Activated CD8-positive, alpha-beta memory T cell treated with anti-CD3 and anti-CD28 coated beads, Interleukin-2, amount 50 U/mL, for 24 hours (primary cell): ENCODE results near the gene MYH9.
"Not testable (repeated sequence)": the region's sequence is repeated elsewhere in the genome, so short reads cannot be mapped to it uniquely, and the experiment has no call there.

Experiments used
- DNase-seq: peaks from one replicate; pipeline ENCODE4 v3.0.0-alpha.2; 2020; ENCODE audit errors: extremely low read depth

The MYH9 gene

DNA sequence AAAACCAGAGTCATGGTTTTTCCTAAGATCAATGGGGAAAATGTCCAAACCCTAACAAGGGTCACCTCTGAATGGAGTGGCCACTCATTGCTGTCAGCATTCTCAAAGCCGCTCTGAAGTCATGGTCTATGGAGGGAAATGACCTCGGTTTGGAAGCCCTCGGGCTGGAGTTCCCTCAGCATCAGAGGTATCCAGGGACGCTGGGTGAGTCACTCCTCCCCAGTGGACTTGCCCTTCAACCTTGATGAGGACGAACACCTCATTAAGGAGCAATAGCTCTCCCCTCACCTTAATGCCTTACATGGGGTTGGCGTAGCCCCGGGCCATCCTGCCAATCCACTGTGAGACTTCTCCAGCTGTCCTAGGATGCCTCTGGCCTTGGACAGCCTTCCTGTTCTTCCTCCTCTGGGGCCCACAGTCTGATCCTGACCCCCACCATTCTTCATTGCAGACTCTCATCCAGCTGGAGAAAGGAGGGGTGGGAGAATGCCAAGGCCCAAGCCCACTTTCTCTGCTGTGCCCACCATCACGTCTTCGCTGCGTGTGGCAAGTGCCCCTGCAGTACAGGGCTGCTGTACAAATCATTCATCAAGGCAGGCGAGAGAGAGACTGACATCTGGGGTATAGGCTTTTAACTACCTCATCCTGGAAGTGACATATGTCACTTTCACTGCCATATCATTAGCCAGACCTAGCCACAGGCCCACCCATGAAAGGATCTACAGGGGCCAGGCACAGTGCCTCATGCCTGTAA is 25.4 kb upstream of the MYH9 start:
- no peak for DNase-seq

DNA sequence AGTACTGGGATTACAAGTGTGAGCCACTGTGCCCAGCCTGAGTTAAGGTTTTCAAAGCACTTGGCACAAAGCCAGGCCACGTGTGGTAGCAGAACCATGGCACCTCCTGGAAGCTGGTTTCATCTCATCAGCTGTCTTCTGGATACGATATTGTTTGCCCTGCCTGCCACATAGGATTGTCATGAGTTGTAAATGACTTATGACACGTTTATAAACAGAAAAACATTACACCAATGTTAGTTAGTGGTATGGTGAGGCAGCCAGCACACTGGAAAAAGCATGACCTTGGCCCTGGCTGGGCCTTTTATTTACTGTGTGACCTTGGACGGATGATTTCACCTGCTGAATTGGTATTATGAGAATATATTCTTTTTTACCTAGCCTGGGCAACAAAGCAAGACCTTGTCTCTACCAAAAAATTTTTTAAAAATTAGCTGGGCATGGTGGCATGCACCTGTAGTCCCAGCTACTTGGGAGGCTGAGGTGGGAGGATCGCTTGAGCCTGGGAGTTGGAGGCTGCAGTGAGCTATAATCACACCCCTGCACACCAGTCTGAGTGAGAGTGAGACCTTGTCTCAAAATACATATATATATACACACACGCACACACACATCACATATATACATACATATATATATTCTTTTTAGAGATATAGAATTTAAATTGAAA is 24.0 kb upstream of the MYH9 start:
- DNase-seq, result no peak

DNA sequence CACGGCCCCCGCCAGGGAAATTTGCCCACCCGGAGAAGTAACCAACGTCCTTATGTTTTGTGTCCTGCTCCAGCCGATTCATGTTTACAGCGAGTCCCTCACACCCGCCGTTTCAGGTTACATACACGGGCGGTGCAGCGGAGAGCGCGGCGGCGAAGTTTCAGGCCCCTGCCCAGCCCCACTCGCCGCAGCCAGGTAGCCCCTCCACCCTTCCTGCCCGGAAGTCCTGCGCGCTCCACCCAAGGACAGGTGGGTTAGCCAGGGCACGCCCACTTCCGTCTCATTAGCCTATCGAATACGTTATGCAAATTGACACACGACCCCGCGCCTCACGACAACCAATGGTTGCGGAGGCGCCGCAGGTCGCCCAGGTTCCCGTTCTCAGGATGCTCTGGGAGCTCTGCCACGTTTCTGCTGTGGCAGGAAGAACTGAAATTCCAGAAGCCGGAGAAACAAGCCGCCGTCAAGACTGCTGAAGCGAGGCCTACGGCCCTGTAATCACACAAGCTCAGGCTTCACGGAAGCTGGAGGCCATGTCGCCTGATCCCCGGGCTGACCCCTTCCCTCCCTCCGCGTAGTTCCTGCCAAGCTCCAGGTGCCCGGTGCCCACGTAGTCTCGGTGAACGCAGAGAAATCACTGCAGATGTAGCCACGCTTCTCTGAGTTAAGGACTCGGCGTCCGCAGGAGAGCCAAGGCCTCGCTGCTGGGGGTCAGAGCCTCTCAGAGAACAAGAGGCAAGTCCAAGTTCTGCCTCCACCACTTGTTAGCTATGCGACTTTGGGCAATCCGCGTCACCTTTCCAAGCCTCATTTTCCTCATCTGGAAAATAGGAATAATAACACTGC is 22.4 kb upstream of the MYH9 start:
- DNase-seq, result no peak

DNA sequence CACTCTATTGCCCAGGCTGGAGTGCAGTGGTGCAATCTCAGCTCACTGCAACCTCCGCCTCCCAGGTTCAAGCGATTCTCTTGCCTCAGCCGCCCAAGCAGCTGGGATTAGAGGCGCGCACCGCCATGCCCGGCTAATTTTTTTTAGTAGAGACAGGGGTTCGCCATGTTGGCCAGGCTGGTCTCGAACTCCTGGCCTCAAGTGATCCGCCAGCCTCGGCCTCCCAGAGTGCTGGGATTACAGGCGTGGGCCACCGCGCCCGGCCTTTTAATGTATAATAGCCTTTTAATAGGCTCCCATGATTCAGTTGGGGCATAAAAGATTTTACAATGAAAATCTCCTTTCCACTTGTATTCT is 21.8 kb upstream of the MYH9 start:
- not testable (repeated sequence) for DNase-seq

DNA sequence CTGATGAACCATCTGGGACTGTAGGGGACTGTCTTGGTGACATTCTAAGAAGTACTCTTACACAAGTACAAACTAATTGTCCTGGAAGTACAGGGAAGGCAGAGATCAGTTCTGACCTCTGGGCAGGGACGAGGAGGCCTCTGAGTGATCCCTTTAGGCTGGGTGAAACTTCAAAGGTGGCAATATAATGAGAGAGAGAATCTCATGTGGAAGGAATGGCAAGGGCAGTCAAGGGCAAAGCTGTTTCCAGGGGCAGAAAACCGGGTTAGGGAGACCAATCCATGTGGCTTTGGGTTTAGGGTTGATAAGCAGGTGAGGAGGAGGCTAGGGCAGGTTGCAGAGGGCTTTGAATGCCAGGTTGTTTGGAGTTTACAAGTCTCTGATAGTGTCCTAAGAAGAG is 21.3 kb upstream of the MYH9 start:
- no peak for DNase-seq

DNA sequence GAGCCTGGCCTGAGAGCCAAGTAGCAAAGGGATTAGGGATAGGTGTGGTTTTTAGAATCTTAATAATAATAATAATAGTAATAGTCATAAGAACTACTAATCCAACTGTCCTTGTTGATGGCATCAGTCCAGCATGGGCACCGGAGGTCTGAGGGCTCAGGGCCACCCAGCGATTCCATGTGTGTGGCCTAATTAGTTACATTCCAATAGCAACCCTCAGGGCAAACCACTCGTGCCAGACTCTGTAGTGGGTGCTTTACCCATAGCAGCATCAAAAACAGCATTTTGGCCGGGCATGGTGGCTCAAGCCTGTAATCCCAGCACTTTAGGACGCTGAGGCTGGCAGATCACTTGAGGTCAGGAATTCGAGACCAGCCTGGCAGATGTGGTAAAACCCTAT is 19.0 kb upstream of the MYH9 start:
- DNase-seq, result no peak

DNA sequence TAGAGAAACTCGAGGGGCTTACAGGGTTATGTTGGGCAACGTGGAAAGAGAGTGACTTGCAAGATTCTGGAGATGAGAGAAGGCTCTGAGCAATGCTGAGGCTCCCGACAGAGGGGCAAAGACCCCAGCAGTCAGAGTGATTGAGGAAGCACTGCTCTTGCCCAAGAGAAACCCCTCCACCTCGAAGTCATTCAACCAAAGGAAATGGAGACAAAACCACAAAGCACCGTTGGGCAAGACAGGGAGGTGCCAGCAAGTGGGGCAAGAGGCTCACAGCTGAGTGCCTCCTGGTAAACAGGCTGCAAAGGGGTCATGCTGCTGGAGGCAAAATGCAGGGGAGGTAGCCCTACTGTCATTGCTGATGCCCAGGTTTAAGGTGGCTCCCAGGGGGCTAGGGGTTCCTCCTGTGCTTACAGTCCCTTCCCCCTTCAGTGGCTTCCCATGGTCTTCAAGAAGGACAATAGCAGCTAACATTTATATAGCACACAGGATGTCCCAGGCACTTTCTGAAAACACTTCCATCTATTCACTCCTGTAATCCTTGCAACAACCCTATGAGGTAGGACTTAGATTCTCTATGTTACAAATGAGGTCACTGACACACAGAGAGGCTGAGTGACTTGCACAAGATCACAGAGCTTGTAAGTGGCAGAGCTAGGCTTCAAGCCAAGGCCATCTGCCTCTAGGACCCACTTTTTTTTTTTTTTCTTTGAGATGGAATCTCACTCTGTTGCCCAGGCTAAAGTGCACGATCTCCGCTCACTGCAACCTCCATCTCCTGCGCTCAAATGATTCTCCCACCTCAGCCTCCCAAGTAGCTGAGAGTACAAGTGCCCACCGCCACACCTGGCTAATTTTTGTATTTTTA is 18.1 kb upstream of the MYH9 start:
- DNase-seq, result no peak

DNA sequence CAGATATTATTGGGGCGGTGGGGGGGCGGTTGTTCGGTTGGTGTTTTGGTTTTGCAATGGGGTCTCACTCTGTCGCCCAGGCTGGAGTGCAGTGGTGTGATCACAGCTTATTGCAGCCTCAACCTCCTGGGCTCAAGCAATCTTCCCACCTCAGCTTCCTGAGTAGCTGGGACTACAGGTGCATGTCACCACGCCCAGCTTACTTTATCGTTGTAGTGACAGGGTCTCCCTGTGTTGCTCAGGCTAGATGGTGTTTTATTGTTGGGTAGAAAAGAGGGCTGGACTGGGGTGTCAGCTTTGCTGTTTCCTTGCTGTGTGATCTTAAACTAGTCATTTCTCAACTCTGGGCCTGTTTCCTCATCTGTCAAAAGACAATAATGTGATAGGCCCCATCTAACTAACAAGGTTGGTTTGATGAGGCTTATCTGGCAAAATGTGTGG is 17.5 kb upstream of the MYH9 start:
- DNase-seq, result no peak

DNA sequence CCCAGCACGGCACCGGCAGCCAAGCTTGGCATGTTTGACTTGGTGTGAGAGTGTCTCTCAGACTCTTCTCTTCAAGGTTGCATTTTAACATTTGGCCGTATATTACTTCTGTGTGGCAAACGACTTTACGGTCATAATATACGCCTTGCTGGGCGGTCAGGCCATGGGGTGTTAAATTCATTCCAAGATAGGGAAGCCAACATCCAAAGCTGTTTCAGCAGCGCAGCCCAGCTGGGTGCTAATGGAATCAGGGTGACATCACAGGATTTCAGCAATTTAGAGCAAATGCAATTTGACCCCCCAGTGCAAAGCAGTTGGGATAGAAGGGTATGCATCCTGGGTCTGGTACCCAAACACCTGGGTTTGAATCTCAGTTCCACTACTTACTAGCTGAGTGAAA is 16.7 kb upstream of the MYH9 start:
- no peak for DNase-seq

DNA sequence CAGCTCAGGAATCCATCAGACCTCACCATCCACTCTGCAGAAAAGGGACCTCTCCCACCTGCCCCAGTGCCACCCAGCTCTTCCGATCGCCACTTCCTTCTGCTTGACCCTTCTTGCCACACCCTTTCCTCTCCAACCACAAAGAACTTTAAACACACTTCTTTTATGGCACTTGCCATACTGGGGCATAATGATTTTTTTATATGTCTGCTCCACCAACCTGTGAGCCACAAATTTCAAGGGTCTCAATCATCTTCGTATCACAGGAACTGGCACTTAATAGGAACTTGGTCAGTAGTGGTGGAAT is 11.7 kb upstream of the MYH9 start:
- DNase-seq, result no peak

DNA sequence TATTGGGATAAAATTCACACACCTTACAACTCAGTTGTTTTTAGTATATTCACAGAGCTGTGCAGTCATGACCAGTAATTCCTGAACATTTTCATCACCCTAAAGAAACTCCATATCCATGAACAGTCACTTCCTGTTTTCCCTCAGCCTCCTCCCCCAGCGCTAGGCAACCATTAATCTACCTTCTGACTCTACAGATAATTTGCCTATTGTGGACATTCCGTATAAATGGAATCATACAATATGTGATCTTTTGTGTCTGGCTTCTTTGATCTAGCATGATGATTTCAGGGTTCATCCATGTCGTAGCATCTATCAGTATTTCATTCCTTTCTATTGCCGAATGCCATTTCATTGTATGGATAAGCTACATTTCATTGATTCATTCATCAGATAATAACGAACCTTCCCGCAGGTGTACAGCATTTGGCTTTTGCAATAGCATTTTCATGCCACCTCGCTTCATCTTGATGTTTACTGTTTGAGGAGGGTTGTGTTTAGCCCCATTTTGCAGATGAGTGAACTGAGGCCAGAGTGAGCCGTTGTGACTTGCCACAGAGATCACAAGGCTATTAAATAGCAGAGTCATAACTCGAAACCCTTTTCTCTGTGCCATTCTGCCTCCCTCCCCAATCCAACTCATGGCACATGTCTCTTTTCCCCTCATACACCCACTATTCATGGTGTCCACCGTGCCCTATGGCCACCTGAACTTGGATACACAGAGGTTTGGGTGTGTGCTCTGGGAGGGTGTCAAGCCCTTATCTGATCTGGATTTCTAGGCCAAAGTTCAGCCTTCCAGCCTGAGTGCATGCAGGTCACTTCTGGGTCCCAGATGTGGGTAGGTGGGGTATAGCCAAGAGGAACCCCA is 11.1 kb upstream of the MYH9 start:
- no peak for DNase-seq

DNA sequence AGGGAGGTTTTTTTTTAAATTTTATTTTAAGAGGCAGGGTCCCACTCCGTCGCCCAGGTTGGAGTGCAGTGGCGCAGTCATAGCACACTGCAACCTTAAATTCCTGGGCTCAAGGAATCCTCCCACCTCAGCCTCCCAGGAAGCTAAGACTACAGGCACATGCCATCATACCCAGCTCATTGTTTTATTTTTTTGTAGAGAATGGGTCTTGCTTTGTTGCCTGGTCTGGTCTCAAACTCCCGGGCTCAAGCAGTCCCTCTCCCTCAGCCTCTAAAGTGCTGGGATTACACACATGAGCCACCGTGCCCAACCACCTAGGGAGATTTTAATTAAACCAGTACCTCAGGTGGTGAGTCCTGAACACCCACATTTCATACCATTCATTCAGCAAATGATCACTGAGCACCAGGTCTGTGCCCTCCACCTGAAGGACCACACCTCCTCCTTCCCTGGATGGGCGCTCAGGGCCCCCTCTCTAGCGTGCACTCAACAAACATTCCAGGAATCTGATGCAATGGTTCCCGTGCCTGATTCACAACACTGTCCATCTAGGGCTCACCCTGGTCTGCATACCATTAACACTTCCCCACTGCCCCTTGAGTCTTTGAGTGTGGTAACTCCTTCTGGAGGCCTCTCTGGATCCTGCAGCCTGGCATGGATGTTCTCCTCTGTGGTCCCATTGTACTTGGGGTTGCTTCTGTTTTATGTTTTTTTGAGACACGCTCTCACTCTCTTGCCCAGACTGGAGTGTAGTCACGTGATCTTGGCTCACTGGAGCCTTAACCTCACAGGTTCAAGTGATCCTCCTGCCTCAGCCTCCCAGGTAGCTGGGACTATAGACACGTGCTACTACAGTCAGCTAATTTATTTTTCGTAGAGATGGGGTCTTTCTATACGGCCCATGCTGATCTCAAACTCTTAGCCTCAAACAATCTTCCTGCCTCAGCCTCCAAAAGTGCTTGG is 9.6 kb upstream of the MYH9 start:
- no peak for DNase-seq

DNA sequence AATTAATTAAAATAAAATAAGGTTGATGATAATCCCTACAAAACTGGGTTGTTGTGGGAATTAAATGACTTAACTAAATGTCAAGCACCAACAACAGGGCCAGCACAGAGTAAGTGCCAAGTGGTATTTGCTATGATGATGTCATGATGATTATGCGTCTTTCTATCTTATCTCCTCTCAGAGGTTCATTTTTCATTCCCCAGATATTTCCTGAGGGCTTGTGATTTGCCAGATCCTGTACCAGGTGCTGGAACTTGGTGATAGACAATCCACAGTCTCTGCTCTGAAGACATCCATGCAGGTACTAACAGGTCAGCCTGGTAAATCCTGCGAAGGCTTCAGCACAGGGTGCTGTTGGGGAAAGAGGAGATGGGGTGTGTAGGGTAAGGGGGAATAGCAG is 8.1 kb upstream of the MYH9 start:
- DNase-seq, result no peak

DNA sequence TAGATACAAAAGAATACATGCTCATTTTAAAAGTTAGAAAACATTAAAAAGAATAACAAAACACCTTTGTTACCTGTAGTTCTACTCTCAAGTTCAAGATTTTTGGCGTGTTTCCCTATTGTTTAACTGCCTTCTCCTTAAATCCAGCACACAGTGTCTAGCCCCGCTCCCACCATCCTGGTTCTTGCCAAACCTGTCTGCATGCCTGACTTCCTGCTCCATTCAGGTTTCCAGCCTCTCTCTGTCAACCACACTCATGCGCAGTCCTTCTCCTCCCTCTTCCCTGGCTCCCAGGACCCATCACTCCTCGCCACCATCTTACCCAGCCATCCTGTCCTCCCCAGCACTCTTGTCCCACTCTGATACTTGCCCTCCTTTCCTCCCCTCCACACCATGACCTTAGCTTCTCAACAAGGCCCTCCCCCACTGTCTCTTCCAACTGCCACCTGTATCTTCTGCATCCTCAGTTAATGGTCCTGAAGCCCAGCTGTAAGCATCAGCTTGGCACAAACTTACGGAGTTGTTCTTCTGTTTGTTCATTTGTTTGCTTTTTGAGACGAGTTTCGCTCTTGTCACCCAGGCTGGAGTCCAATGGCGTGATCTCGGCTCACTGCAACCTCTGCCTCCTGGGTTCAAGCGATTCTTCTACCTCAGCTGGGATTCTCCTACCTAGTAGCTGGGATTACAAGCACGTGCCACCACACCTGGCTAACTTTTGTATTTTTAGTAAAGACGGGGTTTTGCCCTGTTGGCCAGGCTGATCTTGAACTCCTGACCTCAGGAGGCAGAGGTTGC is 7.5 kb upstream of the MYH9 start:
- no peak for DNase-seq

DNA sequence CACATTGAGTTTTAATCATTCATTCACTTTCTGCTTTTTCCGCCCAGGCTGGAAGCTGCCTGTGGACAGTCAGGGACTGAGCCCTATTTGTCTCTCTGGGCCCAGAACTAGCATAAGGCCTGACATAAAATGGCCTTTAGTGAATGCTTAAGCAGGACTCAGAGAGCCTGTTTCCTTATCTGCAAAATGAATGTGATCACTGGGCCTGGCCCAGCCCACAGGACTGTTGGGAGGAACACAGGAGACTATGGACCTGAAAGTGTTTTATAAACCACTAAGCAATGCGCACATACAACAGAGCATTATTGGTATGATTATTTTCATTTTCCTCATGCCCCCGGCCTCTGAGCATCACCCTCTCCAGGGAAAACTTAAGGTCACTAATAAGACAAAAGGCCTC is 3.9 kb upstream of the MYH9 start:
- DNase-seq, result no peak

DNA sequence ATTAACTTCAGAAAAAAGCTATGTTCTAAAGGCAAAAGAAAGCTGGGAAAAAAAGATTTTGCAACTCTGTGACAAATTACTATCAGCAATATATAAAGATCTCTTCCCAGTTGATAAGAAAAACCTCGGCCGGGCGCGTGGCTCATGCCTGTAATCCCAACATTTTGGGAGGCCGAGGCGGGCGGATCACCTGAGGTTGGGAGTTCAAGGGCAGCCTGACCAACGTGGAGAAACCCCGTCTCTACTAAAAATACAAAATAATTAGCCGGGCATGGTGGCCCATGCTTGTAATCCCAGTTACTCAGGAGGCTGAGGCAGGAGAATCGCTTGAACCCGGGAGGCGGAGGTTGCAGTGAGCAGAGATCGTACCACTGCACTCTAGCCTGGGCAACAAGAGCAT is 1.4 kb upstream of the MYH9 start:
- not testable (repeated sequence) for DNase-seq

DNA sequence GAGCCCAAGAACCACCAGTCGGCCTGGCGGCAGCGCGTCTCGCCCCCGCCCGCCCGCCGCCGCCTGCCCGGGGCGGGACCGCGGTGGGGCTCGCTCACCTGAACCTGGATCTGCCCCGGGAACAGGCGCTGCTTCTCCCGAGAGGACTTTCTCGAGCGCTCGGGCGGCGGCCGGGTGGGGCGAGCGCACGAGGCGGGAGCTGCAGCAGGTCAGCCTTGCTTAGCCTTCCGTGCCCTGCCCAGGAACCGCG is 133 bp downstream of the MYH9 start:
- no peak for DNase-seq

DNA sequence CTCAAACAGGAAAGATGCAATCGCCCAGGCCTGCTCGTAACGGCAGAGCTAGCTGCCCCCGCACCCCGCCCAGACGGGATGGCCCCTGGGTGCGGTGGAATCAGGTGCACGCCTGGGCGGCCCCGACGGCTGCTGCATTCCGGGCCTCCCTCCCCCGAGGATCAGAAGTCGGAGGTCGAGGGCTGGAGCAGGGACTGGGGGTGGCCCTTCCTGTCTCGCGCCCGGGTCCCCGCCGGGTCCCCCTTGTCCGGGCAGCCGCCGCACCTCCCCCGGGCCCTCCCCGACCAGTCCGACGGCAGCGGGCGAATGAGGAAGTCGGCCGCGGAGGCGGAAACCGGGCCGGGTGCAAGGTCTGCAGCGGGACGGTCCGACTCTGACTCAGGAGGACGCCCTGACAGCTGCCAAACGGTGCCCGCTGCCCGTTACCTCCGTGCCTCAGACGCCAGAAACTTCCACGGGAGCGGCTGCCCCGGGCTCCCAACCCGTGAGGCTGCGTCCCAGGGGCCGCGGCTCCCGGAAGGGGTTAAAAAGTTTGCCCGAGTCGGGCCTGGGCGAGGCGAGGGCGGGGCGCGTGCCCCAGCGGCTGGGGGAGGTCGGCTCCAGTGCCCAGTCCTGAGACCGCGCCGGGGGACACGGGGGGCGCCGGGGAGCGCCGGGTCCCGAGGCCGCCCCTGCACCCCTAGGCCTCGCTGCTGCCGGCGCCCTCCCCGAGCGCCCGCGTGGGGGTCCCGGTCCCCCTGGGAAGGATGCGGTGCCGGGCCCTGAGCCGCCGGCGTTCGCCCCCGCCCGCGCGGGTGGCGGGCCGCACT is 663 bp downstream of the MYH9 start:
- no peak for DNase-seq
